ENCODE measurements around the gene PLP2. TPM values are rescaled to one million over a fixed set of nuclear protein-coding genes. Genes with fewer than 3 reads are reported as not detected.
"Not testable (repeated sequence)": the region's sequence is repeated elsewhere in the genome, so short reads cannot be mapped to it uniquely, and the experiment has no call there.

Gene PLP2
- total RNA-seq, 1 donor from 2014 or later = 51.6 TPM

DNA sequence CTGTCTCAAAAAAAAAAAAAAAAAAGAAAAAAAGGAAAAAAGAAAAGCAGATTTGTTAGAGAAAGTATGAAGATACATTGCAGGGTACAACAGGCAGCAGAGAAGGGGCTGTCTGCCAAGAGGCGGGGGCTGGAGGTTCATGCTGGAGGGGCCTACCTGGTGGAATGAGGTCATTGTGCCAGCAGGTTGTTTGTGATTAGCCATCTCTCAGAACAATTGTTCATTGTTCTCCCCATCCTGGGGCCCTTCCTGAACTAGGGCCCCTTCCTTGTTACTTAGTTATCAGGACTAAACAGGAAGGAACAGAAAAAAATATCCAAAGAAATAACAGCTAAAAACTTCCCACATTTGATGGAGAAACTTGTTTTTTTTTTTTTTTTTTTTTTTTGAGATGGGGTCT, 34.2 kb upstream of the PLP2 start:
- DNase-seq (ENCODE audit: low spot score in 2 of 2) = no peak
- intact Hi-C loops (cut with DNase I) = no loop called here
- TF ChIP-seq, protein P1, sequence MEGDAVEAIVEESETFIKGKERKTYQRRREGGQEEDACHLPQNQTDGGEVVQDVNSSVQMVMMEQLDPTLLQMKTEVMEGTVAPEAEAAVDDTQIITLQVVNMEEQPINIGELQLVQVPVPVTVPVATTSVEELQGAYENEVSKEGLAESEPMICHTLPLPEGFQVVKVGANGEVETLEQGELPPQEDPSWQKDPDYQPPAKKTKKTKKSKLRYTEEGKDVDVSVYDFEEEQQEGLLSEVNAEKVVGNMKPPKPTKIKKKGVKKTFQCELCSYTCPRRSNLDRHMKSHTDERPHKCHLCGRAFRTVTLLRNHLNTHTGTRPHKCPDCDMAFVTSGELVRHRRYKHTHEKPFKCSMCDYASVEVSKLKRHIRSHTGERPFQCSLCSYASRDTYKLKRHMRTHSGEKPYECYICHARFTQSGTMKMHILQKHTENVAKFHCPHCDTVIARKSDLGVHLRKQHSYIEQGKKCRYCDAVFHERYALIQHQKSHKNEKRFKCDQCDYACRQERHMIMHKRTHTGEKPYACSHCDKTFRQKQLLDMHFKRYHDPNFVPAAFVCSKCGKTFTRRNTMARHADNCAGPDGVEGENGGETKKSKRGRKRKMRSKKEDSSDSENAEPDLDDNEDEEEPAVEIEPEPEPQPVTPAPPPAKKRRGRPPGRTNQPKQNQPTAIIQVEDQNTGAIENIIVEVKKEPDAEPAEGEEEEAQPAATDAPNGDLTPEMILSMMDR (IDR thresholded peaks at IDR 0.05) = no peak

DNA sequence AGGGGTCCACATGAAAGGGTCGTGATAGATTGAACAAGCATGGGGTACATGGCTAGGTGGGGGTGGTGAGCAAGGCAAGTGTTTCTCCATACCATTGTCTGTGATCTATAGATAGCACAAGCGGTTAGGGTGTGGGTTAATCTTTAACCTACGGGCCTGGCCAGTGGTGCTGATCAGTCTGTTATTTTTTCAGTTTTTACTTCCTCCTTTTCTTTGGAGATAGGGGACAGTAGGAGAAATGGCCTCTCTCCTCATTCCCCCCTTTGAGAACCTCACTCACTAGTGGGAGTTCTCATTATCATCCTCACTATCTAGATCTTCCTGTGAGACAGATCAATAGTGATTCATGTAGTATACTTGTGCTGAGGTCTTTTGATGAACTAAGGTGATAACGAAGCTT, 32.0 kb upstream of the PLP2 start:
- H3K4me1 ChIP-seq = no peaks in the 10 kb centered on the region
- no peak overlapping the region for H3K4me3 ChIP-seq
- no peaks in the 10 kb centered on the region for H3K36me3 ChIP-seq
- H3K27ac ChIP-seq = no peak overlapping the region
- no peaks in the 10 kb centered on the region for H3K27me3 ChIP-seq
- peaks cover 6 to 16% of the 10 kb centered on the region in 2 donors for H3K9me3 ChIP-seq
- TF ChIP-seq, protein P1 (IDR thresholded peaks at IDR 0.05) = no peak
- intact Hi-C loops (cut with DNase I) = no loop called here
- no peak for DNase-seq (ENCODE audit: low spot score in 2 of 2)

More for the DNA sequence above, 34.2 kb upstream of the PLP2 start:
- Histone ChIP-seq H3K27me3 (no peaks in the 10 kb centered on the region), H3K9me3 (peaks cover 6 to 16% of the 10 kb centered on the region in 2 donors), H3K4me1 (no peaks in the 10 kb centered on the region), H3K4me3 (no peak overlapping the region), H3K36me3 (no peaks in the 10 kb centered on the region), H3K27ac (no peak overlapping the region)

DNA sequence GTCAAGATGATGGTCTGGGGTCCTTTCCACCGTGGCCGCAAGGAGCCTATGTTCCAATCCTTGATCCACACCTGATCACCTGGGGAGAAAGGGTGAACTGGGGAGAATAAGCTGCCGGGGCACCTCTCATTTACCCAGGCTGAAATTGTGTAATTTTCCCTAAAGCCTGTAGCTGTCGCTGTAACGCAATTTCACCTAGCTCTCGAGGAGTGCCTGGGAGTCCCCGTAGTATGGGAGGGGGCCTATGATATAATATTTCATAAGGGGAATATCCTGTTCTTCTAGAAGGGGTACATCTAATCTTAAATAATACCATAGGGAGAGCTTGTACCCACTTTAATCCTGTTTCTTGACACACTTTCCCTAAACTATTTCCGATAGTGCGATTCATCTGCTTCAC, 29.4 kb upstream of the PLP2 start:
- H3K27me3 ChIP-seq; H3K36me3 ChIP-seq; DNase-seq (ENCODE audit: low spot score in 2 of 2); H3K4me1 ChIP-seq; intact Hi-C loops (cut with DNase I); H3K4me3 ChIP-seq; H3K27ac ChIP-seq: not testable (repeated sequence)
- peaks cover 6 to 16% of the 10 kb centered on the region in 2 donors for H3K9me3 ChIP-seq
- TF ChIP-seq, protein P1 (IDR thresholded peaks at IDR 0.05) = peak; percentile 19 to 51 (median 42)

DNA sequence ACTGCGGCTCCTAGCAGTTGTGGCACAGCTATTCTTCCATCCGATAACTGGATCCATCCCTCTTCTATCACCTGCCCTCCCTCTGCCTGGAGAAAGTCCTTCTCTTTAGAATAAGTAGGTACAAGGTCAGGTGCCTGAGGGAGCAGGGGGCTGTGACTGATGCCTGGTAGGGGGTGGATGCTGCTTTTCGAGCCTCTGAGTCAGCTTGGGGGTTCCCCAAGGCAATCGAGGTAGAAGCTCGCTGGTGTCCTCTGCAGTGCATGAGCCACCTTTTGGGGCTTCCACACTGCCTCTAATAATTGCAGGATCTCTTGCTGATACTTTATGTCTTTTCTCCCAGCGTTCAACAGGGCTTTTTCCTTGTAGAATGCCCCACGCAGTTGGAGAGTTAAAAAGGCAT, 28.5 kb upstream of the PLP2 start:
- peaks cover 6 to 16% of the 10 kb centered on the region in 2 donors for H3K9me3 ChIP-seq
- H3K36me3 ChIP-seq; H3K4me1 ChIP-seq; H3K27me3 ChIP-seq; DNase-seq (ENCODE audit: low spot score in 2 of 2); intact Hi-C loops (cut with DNase I); H3K4me3 ChIP-seq; H3K27ac ChIP-seq: not testable (repeated sequence)

DNA sequence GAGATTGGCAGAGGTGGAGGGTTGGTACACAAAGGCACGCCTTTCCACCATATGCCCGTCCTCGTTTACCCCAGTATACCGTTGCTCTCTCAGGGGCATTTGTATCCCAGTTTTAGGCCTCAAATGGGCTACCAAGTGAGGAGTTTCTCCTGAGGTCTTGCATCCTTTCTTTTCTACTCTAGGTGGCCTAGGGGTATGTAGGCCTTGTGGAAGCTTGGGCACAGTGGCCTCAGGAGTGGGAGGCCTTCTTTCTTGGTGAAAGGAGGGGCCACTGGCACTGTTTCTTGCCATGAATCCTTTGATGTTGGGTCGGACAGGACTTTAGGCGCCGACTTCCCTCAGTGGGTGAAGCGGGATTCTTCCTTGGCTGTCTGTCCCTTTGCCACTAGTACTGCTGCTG, 24.4 kb upstream of the PLP2 start:
- H3K9me3 ChIP-seq = no peaks in the 10 kb centered on the region
- H3K27ac ChIP-seq = no peak overlapping the region
- H3K36me3 ChIP-seq = no peaks in the 10 kb centered on the region
- H3K4me1 ChIP-seq = no peaks in the 10 kb centered on the region
- no peak overlapping the region for H3K4me3 ChIP-seq
- no peak for DNase-seq (ENCODE audit: low spot score in 2 of 2)
- intact Hi-C loops (cut with DNase I) = no loop called here
- TF ChIP-seq, protein P1 (IDR thresholded peaks at IDR 0.05) = no peak
- H3K27me3 ChIP-seq = no peaks in the 10 kb centered on the region

DNA sequence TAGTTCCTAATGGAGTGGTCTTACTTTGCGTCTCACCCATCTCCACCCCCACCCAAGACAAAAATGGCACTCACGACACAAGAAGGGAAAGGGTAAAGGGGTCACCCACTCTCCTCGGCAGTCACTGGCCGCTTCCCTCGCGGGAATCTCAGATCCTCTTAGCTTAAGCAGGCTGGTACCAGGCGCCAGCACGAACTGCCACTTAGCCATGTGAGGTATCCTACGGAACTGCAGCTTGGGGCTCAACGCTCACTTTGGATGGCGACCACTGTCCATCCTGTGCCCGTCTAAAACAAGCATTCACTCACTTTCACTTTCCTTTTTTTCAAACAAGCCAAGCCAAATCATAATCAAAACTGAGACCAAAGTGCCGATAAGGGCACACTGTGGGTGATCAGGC, 23.8 kb upstream of the PLP2 start:
- Histone ChIP-seq H3K4me3 (no peak overlapping the region), H3K4me1 (no peaks in the 10 kb centered on the region), H3K9me3 (no peaks in the 10 kb centered on the region), H3K27ac (no peak overlapping the region), H3K36me3 (no peaks in the 10 kb centered on the region), H3K27me3 (no peaks in the 10 kb centered on the region)
- no peak for DNase-seq (ENCODE audit: low spot score in 2 of 2)
- intact Hi-C loops (cut with DNase I) = no loop called here
- TF ChIP-seq, protein P1 (IDR thresholded peaks at IDR 0.05) = no peak

DNA sequence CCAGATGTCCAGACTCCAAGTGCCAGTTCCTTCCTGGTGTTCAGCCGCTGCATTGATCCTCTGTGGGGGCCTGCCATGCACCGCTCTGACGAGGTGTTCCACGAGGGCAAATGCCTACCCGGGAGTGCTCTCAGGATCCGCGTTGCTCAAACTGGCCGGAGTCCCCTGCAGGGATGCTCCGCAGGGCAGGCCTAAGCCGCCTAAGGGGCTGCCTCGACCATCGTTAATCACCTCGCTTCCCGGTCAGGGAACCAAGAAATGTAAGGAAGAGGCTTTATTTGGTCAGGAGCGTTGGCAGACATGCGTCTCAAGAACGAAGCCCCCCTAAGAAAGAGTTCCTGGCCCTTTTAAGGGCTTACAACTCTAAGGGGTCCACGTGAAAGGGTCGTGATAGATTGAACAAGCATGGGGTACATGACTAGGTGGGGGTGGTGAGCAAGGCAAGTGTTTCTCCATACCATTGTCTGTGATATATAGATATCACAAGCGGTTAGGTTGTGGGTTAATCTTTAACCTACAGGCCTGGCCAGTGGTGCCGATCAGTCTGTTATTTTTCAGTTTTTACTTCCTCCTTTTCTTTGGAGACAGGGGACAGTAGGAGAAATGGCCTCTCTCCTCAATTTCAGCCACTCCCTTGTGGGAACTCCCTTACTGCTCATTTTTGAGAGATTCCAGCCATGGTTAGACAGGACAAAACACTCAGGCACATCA, 23.2 kb upstream of the PLP2 start:
- H3K27ac ChIP-seq; DNase-seq (ENCODE audit: low spot score in 2 of 2); H3K27me3 ChIP-seq; H3K36me3 ChIP-seq; H3K9me3 ChIP-seq; H3K4me1 ChIP-seq; H3K4me3 ChIP-seq; intact Hi-C loops (cut with DNase I): not testable (repeated sequence)

DNA sequence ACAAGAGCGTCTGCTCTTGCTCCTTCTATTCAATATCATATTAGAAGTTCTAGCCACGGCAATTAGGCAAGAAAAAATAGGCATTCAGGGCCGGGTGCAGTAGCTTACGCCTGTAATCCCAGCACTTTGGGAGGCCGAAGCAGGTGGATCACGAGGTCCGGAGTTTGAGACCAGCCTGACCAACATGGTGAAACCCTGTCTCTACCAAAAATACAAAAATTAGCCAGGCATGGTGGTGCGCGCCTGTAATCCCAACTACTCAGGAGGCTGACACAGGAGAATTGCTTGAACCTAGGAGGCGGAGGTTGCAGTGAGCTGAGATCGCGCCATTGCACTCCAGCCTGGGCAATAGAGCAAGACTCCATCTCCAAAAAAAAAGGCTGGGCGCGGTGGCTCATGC, 22.4 kb upstream of the PLP2 start:
- intact Hi-C loops (cut with DNase I); H3K27ac ChIP-seq; H3K27me3 ChIP-seq; H3K9me3 ChIP-seq; H3K4me3 ChIP-seq; H3K36me3 ChIP-seq; H3K4me1 ChIP-seq; DNase-seq (ENCODE audit: low spot score in 2 of 2): not testable (repeated sequence)
